Cardiac muscle cell (in vitro differentiated cells and primary cell): ENCODE measurements around the gene CYFIP2. TPM values are rescaled to one million over a fixed set of nuclear protein-coding genes. Genes with fewer than 3 reads are reported as not detected.
A peak's percentile ranks its signal among the peaks of the same experiment; 100 is the strongest.

Source experiments
- DNase-seq, 2 donors: peaks; one replicate each; pipeline versions ENCODE4 v3.0.0 to v3.0.0-alpha.2; 2010 to 2017; ENCODE audit warnings: low read depth in 1 of 2, low spot score in 1 of 2
- H3K27ac ChIP-seq: fragments of 200-600 bp; sonication (generic); 2 replicates; pipeline ENCODE4 v1.5.1; 2016
- H3K27me3 ChIP-seq: fragments of 200-600 bp; sonication (generic); 2 replicates; pipeline ENCODE4 v1.6.0; 2016; ENCODE audit warnings: control low read depth
- H3K36me3 ChIP-seq: fragments of 200-600 bp; sonication (generic); 2 replicates; pipeline ENCODE4 v1.5.1; 2016; ENCODE audit warnings: control low read depth
- H3K4me1 ChIP-seq: fragments of 200-600 bp; sonication (generic); 2 replicates; pipeline ENCODE4 v1.8.1; 2017; ENCODE audit warnings: low read depth, mild to moderate bottlenecking, mixed run types
- H3K4me3 ChIP-seq: fragments of 200-600 bp; sonication (generic); 2 replicates; pipeline ENCODE4 v1.5.1; 2016; ENCODE audit warnings: mild to moderate bottlenecking
- H3K9me3 ChIP-seq: fragments of 200-600 bp; sonication (generic); 2 replicates; pipeline ENCODE4 v1.5.1; 2017; ENCODE audit warnings: low read depth, mild to moderate bottlenecking, control low read depth
- polyA plus RNA-seq: library from polyadenylated mRNA; unstranded; fragments of >200 nt; fragmentation: Nextera tagmentation; extraction: Ambion mirVana; gene quantifications from 2 replicates; pipeline ENCODE4 v1.2.1, GENCODE V29; 2016
- total RNA-seq: library from RNA; depleted of rRNA; stranded (reverse); fragments of >200 nt; gene quantifications from 2 replicates; pipeline ENCODE4 v1.2.3, GENCODE V29; 2016
- TF ChIP-seq, protein P1 (sequence below): IDR thresholded peaks from 2 replicates; pipeline ENCODE4 v1.5.1; 2012; ENCODE audit warnings: low read depth, mild to moderate bottlenecking, low read length

CYFIP2 gene
- total and polyA plus RNA-seq, 2 experiments from 2014 or later, result 126 to 299 TPM

DNA sequence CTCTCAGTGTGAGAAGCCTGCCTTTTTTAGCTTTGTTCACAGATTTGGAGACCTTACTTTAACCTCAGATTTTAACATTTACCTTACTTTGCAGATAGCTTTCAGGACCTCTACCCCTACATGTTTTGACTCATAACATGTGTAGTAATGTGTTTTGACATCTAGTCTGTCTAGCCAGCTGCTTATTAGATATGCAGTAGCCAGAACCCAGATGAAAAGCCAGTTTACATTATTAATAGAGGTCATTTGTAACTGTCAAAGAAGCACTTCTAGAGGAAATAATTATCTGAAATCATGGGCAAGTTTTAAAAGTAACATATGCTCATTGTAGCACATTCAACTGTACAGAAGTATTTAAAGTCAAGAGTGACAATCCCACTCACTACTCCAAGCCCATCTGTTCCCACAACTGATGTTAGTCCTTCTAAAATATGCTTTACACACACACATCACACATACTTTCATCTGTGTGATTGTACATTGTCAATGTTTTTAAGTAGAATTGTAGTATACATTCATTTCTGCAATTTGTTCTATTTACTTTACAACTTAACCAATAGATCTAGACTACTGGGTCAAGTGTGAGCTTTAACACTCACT is 122.3 kb downstream of the CYFIP2 start:
- Histone ChIP-seq H3K27ac (peak overlapping the region; percentile 100), H3K27me3 (no peaks in the 10 kb centered on the region)

DNA sequence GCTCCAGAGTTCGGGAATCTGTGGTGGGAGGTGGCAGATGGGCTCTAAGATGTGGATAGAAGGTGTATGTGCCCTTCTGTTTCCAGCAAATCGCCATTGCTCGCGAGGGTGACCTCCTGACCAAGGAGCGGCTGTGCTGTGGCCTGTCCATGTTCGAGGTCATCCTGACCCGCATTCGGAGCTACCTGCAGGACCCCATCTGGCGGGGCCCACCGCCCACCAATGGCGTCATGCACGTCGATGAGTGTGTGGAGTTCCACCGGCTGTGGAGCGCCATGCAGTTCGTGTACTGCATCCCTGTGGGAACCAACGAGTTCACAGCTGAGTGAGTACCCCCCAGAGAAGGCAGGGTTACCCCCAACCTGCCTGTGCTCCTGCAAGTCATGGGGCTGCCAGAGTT is 123.2 kb downstream of the CYFIP2 start:
- peaks cover 24% of the 10 kb centered on the region for H3K36me3 ChIP-seq
- peaks cover 31% of the 10 kb centered on the region for H3K4me1 ChIP-seq
- no peaks in the 10 kb centered on the region for H3K27me3 ChIP-seq
- H3K9me3 ChIP-seq, result no peaks in the 10 kb centered on the region
- no peak overlapping the region for H3K27ac ChIP-seq
- no peak overlapping the region for H3K4me3 ChIP-seq
- TF ChIP-seq, protein P1, sequence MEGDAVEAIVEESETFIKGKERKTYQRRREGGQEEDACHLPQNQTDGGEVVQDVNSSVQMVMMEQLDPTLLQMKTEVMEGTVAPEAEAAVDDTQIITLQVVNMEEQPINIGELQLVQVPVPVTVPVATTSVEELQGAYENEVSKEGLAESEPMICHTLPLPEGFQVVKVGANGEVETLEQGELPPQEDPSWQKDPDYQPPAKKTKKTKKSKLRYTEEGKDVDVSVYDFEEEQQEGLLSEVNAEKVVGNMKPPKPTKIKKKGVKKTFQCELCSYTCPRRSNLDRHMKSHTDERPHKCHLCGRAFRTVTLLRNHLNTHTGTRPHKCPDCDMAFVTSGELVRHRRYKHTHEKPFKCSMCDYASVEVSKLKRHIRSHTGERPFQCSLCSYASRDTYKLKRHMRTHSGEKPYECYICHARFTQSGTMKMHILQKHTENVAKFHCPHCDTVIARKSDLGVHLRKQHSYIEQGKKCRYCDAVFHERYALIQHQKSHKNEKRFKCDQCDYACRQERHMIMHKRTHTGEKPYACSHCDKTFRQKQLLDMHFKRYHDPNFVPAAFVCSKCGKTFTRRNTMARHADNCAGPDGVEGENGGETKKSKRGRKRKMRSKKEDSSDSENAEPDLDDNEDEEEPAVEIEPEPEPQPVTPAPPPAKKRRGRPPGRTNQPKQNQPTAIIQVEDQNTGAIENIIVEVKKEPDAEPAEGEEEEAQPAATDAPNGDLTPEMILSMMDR, result no peak
- DNase-seq, result no peak

More for the DNA sequence above, 122.3 kb downstream of the CYFIP2 start:
- no peak overlapping the region for H3K4me3 ChIP-seq
- DNase-seq, result no peak
- H3K4me1 ChIP-seq, result peaks cover 39% of the 10 kb centered on the region
- H3K9me3 ChIP-seq, result no peaks in the 10 kb centered on the region
- TF ChIP-seq, protein P1, result no peak
- H3K36me3 ChIP-seq, result peaks cover 31% of the 10 kb centered on the region

DNA sequence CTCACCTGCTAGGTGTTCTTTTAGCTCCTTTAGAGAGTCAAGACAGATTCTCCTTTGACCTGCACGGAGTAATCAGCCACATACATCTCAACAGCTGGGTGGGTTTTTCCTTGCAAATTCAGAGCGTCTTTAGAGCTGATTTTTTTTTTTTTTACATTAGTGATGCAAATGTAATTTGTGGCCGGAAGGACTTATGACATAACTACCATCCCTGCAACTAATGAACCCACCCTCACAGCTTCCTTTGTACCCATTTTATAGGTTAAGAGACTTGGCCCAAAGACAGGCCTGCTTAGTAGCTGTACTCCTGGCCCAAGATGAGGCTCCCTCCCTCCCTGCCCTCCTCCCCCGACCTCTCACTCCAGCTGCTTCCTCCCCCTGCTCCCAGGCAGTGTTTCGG is 124.2 kb downstream of the CYFIP2 start:
- TF ChIP-seq, protein P1, result no peak
- peaks cover 25% of the 10 kb centered on the region for H3K4me1 ChIP-seq
- H3K4me3 ChIP-seq, result no peak overlapping the region
- H3K27me3 ChIP-seq, result no peaks in the 10 kb centered on the region
- H3K36me3 ChIP-seq, result peaks cover 19% of the 10 kb centered on the region
- H3K27ac ChIP-seq, result no peak overlapping the region
- DNase-seq, result no peak
- no peaks in the 10 kb centered on the region for H3K9me3 ChIP-seq

DNA sequence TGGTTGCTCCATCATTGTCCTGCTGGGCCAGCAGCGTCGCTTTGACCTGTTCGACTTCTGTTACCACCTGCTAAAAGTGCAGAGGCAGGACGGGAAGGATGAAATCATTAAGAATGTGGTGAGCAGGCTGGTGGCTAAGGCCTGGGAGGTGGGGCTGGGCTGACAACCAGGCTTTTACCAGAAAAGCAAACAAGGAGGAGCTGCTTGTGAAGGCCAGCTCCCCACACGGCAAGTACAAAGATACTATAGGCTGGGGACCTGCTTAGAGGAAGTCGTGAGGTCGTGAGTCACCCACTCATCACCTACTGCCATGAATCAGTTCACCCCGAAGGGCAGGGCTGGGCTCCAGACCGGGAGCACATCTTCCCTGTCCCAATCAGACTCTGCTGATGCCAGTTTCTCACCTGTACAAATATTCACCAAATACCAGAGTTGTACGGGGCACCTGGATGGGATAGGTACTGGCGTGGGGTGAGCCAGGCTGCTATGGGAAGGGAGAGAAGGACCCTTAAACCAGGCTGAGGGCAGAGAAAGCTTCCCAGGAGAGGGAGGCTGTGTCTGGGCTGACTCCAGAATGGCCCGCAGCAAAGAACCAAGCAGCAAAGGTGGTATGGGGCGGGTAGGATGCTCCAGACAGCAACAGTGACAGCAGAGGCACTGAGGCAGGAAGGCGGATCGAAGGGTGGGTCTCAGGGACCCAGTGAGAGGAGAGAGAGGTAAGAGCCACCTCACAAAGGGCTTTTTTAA is 124.8 kb downstream of the CYFIP2 start:
- no peak overlapping the region for H3K27ac ChIP-seq
- peak in 1 of 2 donors; percentile 43 for DNase-seq

DNA sequence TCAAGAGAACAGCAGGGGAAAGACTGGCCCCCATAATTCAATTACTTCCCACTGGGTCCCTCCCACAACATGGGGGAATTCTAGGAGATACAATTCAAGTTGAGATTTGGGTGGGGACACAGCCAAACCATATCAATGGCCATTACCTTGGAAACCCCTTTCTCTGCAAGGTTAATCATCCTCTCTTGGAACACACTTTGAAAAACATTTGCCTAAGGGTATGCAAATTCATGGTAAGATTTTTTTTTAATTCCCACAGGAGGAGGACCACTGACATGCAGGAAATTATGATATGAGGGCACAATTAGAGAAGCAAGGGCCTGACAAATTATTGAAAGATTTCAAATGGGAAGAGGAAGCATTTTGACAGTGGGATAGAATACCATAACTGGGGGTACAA is 132.4 kb downstream of the CYFIP2 start:
- Histone ChIP-seq H3K36me3 (no peaks in the 10 kb centered on the region), H3K4me1 (no peaks in the 10 kb centered on the region), H3K9me3 (no peaks in the 10 kb centered on the region), H3K27ac (no peak overlapping the region), H3K27me3 (no peaks in the 10 kb centered on the region), H3K4me3 (no peak overlapping the region)
- TF ChIP-seq, protein P1, result no peak
- no peak for DNase-seq

More for the DNA sequence above, 124.8 kb downstream of the CYFIP2 start:
- Histone ChIP-seq H3K36me3 (peaks cover 19% of the 10 kb centered on the region), H3K4me3 (no peak overlapping the region), H3K27me3 (no peaks in the 10 kb centered on the region), H3K9me3 (no peaks in the 10 kb centered on the region), H3K4me1 (peaks cover 19% of the 10 kb centered on the region)
- TF ChIP-seq, protein P1, result no peak
